GM19193 (cell line): ENCODE measurements around the gene VPS33B.

ENCODE experiments used
- POLR2A ChIP-seq: IDR thresholded peaks from 4 replicates; pipeline ENCODE4 v1.6.1; 2011; ENCODE audit not compliant: insufficient read depth, insufficient read length; ENCODE audit errors: extremely low read depth

VPS33B gene

GRCh38 chr15:91022075-91022831, at the start of gene VPS33B:
VPS33B (minus strand) TSS chr15:91022594; CDS start chr15:91022249, 345 bp downstream.
- peak; percentile 80 for TF ChIP-seq POLR2A

- TF ChIP-seq POLR2A: no peak
Measured at GRCh38 chr15:91072161-91072560, 49.8 kb upstream of the VPS33B start.

- no peak for TF ChIP-seq POLR2A
Measured at GRCh38 chr15:91070872-91071271, 48.5 kb upstream of the VPS33B start.

GRCh38 chr15:91068966-91069365, 46.6 kb upstream of the VPS33B start:
- TF ChIP-seq POLR2A: no peak

GRCh38 chr15:91068436-91068835, 46.0 kb upstream of the VPS33B start:
- TF ChIP-seq POLR2A: no peak

- TF ChIP-seq POLR2A: no peak
Measured at GRCh38 chr15:91067036-91067435, 44.6 kb upstream of the VPS33B start.

- TF ChIP-seq POLR2A: no peak
Measured at GRCh38 chr15:91065505-91065904, 43.1 kb upstream of the VPS33B start.

GRCh38 chr15:91061997-91062396, 39.6 kb upstream of the VPS33B start:
- no peak for TF ChIP-seq POLR2A

- no peak for TF ChIP-seq POLR2A
Measured at GRCh38 chr15:91061230-91061629, 38.8 kb upstream of the VPS33B start.

- TF ChIP-seq POLR2A: no peak
Measured at GRCh38 chr15:91055548-91056331, 33.3 kb upstream of the VPS33B start.

GRCh38 chr15:91054816-91055215, 32.4 kb upstream of the VPS33B start:
- no peak for TF ChIP-seq POLR2A

- no peak for TF ChIP-seq POLR2A
Measured at GRCh38 chr15:91051248-91051647, 28.9 kb upstream of the VPS33B start.

GRCh38 chr15:91050128-91050455, 27.7 kb upstream of the VPS33B start:
- TF ChIP-seq POLR2A: no peak

GRCh38 chr15:91049378-91050127, 27.2 kb upstream of the VPS33B start:
- no peak for TF ChIP-seq POLR2A

- TF ChIP-seq POLR2A: no peak
Measured at GRCh38 chr15:91047545-91048199, 25.3 kb upstream of the VPS33B start.
